Measurements from ENCODE around the gene OGDH.
A peak's percentile ranks its signal among the peaks of the same experiment; 100 is the strongest.

Gene OGDH

GRCh38 chr7:44618045-44618444 lies 11.6 kb downstream of the OGDH start:
- DNase-seq, result no peak

GRCh38 chr7:44618753-44619152 lies 12.3 kb downstream of the OGDH start:
- no peak for DNase-seq

GRCh38 chr7:44621034-44621749 lies 14.8 kb downstream of the OGDH start:
- DNase-seq, result no peak

GRCh38 chr7:44621750-44622103 lies 15.3 kb downstream of the OGDH start:
- no peak for DNase-seq

- DNase-seq, result no peak
Observed at GRCh38 chr7:44622342-44623151, 16.1 kb downstream of the OGDH start.

GRCh38 chr7:44624318-44624717 lies 17.9 kb downstream of the OGDH start:
- DNase-seq, result no peak

- peak in 1 of 51 donors; percentile 26 for DNase-seq
Observed at GRCh38 chr7:44625526-44626471, 19.4 kb downstream of the OGDH start.

- no peak for DNase-seq
Observed at GRCh38 chr7:44626620-44627019, 20.2 kb downstream of the OGDH start.

GRCh38 chr7:44629829-44630522 lies 23.5 kb downstream of the OGDH start:
- no peak for DNase-seq

GRCh38 chr7:44630792-44631457 lies 24.5 kb downstream of the OGDH start:
- no peak for DNase-seq

- DNase-seq, result no peak
Observed at GRCh38 chr7:44631458-44632115, 25.2 kb downstream of the OGDH start.

- no peak for DNase-seq
Observed at GRCh38 chr7:44632196-44632595, 25.8 kb downstream of the OGDH start.

GRCh38 chr7:44633254-44634186 lies 27.1 kb downstream of the OGDH start:
- peak in 18 of 51 donors; percentile 13 to 54 (median 34) for DNase-seq

GRCh38 chr7:44634187-44634838 lies 27.9 kb downstream of the OGDH start:
- DNase-seq, result no peak

- peak in 7 of 51 donors; percentile 8 to 39 (median 15) for DNase-seq
Observed at GRCh38 chr7:44634839-44635591, 28.6 kb downstream of the OGDH start.

- no peak for DNase-seq
Observed at GRCh38 chr7:44636041-44636584, 29.7 kb downstream of the OGDH start.

GRCh38 chr7:44636926-44637325 lies 30.5 kb downstream of the OGDH start:
- DNase-seq, result no peak

Measured in hypothalamus (tissue), 51 donors.